ENCODE results near the gene TET2.

Gene TET2

DNA sequence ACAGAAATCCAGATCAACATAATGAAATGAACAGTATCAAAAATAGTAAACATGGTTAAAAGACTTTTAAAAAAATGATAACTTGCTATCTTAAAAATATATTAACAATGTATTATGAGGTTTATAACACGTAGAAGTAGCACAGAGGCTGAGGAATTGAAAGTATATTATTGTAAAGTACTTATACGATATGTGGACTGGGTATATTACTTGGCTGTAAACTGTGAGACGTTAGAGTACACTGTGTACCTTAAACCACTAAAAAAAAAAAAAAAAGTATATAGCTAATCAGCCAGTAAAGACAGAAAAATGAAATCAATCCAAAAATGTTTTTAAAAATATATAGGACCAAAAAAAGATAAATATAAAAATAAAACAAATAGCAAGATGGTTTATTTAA lies 120.6 kb downstream of the TET2 start:
- no peaks in the 10 kb centered on the region for H3K4me1 ChIP-seq (ENCODE audit: control insufficient read depth, insufficient read depth, low read length)
- H3K27me3 ChIP-seq (ENCODE audit: control insufficient read depth, insufficient read depth, low read length), result no peaks in the 10 kb centered on the region
- H3K4me3 ChIP-seq (ENCODE audit: low read length), result no peak overlapping the region
- peaks cover 8% of the 10 kb centered on the region for H3K36me3 ChIP-seq (ENCODE audit: control insufficient read depth, insufficient read depth, low read length)
- no peak overlapping the region for H3K9ac ChIP-seq (ENCODE audit: low read length)
- no peak overlapping the region for H3K27ac ChIP-seq (ENCODE audit: low read depth, low read length)

DNA sequence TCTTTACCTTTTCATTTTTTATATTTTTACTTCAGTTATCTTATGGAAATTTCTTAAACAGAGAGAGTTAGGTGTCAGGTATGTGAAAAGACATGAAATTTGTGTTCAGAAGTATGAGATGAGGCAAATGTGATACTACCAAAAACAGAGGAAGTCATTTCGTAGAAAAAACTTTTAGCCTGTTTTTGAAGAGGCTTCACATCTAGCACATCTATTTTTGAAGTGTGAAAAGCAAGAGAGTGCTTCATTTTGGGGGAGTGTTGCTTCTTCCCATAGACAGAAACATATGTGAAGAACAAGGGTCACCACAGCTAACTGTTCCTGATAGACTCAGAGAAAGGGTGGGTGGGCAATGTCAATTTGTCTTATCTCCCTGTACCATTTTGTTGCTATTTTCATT lies 125.3 kb downstream of the TET2 start:
- no peaks in the 10 kb centered on the region for H3K4me1 ChIP-seq (ENCODE audit: control insufficient read depth, insufficient read depth, low read length)

DNA sequence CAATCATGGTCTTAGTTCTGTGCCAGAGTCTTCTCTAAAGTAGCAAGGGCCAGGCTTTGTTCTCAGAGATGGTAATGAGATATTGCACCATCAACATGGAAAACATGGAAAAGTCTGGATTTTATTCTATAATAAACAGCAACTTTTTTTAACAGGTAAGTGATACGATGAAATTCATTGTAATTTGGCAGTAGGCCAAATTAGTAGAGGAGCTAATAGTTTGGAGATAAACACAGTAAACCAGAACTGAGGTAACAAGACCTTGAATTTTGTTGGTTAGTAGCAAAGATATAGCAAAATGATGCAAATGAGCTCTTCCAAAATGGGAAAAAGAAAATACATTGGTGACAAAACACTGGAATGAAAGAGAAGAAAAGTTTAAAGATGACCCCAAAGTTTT lies 126.6 kb downstream of the TET2 start:
- Histone ChIP-seq H3K36me3 (ENCODE audit: control insufficient read depth, insufficient read depth, low read length) (peaks cover 25% of the 10 kb centered on the region), H3K4me3 (ENCODE audit: low read length) (no peak overlapping the region), H3K27me3 (ENCODE audit: control insufficient read depth, insufficient read depth, low read length) (no peaks in the 10 kb centered on the region), H3K27ac (ENCODE audit: low read depth, low read length) (no peak overlapping the region), H3K9ac (ENCODE audit: low read length) (no peak overlapping the region), H3K4me1 (ENCODE audit: control insufficient read depth, insufficient read depth, low read length) (no peaks in the 10 kb centered on the region)

More for the DNA sequence above, 125.3 kb downstream of the TET2 start:
- peaks cover 25% of the 10 kb centered on the region for H3K36me3 ChIP-seq (ENCODE audit: control insufficient read depth, insufficient read depth, low read length)
- H3K27ac ChIP-seq (ENCODE audit: low read depth, low read length), result no peak overlapping the region
- H3K9ac ChIP-seq (ENCODE audit: low read length), result no peak overlapping the region
- H3K4me3 ChIP-seq (ENCODE audit: low read length), result no peak overlapping the region
- H3K27me3 ChIP-seq (ENCODE audit: control insufficient read depth, insufficient read depth, low read length), result no peaks in the 10 kb centered on the region

DNA sequence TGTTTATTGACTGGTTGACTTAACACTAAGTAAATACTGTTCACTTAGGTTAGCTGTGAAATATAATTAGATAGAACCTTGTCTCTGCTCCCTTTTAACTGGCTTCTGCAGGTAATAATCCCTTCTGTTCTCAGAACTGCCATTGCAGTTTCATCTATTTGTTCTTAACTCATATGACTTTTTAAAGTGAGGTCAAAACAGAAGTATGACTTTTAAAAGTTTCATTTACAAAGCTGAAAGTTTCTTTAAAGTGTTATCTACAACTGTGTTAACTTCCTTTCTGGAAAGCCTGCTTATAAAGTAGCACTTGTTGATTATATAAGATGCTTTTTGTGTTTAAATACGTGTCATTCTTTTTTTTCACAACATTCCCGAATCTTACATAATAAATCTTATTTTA lies 127.4 kb downstream of the TET2 start:
- no peak overlapping the region for H3K4me3 ChIP-seq (ENCODE audit: low read length)
- peaks cover 25% of the 10 kb centered on the region for H3K36me3 ChIP-seq (ENCODE audit: control insufficient read depth, insufficient read depth, low read length)
- H3K27ac ChIP-seq (ENCODE audit: low read depth, low read length), result no peak overlapping the region
- H3K4me1 ChIP-seq (ENCODE audit: control insufficient read depth, insufficient read depth, low read length), result no peaks in the 10 kb centered on the region
- H3K9ac ChIP-seq (ENCODE audit: low read length), result no peak overlapping the region
- H3K27me3 ChIP-seq (ENCODE audit: control insufficient read depth, insufficient read depth, low read length), result no peaks in the 10 kb centered on the region

DNA sequence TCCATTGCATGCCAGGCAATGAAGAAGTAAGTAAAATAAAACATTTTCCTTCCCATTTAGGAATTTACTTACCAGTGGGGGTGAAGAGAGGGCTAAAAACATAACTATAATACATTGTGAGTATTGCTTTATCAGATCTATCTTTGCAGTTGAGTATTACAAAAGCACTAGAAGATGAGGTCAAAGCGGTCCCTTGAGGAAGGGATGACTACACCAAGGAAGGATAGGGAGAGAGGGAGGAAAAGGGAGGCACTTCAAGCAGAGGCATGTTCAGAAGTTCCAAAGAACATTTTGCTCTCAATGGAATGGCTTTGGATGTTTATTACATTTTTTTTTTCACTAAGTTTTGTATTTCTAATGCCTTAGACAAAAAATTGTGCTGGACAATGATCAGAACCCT lies 127.8 kb downstream of the TET2 start:
- Histone ChIP-seq H3K27me3 (ENCODE audit: control insufficient read depth, insufficient read depth, low read length) (no peaks in the 10 kb centered on the region), H3K27ac (ENCODE audit: low read depth, low read length) (no peak overlapping the region), H3K36me3 (ENCODE audit: control insufficient read depth, insufficient read depth, low read length) (peaks cover 25% of the 10 kb centered on the region), H3K9ac (ENCODE audit: low read length) (no peak overlapping the region), H3K4me3 (ENCODE audit: low read length) (no peak overlapping the region), H3K4me1 (ENCODE audit: control insufficient read depth, insufficient read depth, low read length) (no peaks in the 10 kb centered on the region)

DNA sequence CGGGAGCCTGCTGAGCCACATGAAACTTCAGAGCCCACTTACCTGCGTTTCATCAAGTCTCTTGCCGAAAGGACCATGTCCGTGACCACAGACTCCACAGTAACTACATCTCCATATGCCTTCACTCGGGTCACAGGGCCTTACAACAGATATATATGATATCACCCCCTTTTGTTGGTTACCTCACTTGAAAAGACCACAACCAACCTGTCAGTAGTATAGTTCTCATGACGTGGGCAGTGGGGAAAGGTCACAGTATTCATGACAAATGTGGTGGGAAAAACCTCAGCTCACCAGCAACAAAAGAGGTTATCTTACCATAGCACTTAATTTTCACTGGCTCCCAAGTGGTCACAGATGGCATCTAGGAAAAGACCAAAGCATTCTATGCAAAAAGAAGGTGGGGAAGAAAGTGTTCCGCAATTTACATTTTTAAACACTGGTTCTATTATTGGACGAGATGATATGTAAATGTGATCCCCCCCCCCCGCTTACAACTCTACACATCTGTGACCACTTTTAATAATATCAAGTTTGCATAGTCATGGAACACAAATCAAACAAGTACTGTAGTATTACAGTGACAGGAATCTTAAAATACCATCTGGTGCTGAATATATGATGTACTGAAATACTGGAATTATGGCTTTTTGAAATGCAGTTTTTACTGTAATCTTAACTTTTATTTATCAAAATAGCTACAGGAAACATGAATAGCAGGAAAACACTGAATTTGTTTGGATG lies 129.9 kb downstream of the TET2 start:
- no peak overlapping the region for H3K4me3 ChIP-seq (ENCODE audit: low read length)
- H3K36me3 ChIP-seq (ENCODE audit: control insufficient read depth, insufficient read depth, low read length), result peaks cover 21% of the 10 kb centered on the region
- peaks cover 2% of the 10 kb centered on the region for H3K4me1 ChIP-seq (ENCODE audit: control insufficient read depth, insufficient read depth, low read length)

DNA sequence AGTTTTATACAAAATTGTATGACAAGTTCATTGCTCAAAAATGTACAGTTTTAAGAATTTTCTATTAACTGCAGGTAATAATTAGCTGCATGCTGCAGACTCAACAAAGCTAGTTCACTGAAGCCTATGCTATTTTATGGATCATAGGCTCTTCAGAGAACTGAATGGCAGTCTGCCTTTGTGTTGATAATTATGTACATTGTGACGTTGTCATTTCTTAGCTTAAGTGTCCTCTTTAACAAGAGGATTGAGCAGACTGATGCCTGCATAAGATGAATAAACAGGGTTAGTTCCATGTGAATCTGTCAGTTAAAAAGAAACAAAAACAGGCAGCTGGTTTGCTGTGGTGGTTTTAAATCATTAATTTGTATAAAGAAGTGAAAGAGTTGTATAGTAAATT lies 131.0 kb downstream of the TET2 start:
- Histone ChIP-seq H3K9ac (ENCODE audit: low read length) (no peak overlapping the region), H3K36me3 (ENCODE audit: control insufficient read depth, insufficient read depth, low read length) (peaks cover 14% of the 10 kb centered on the region), H3K27ac (ENCODE audit: low read depth, low read length) (no peak overlapping the region), H3K4me1 (ENCODE audit: control insufficient read depth, insufficient read depth, low read length) (peaks cover 2% of the 10 kb centered on the region), H3K4me3 (ENCODE audit: low read length) (no peak overlapping the region), H3K27me3 (ENCODE audit: control insufficient read depth, insufficient read depth, low read length) (no peaks in the 10 kb centered on the region)

More for the DNA sequence above, 129.9 kb downstream of the TET2 start:
- Histone ChIP-seq H3K27ac (ENCODE audit: low read depth, low read length) (no peak overlapping the region), H3K9ac (ENCODE audit: low read length) (no peak overlapping the region), H3K27me3 (ENCODE audit: control insufficient read depth, insufficient read depth, low read length) (no peaks in the 10 kb centered on the region)

DNA sequence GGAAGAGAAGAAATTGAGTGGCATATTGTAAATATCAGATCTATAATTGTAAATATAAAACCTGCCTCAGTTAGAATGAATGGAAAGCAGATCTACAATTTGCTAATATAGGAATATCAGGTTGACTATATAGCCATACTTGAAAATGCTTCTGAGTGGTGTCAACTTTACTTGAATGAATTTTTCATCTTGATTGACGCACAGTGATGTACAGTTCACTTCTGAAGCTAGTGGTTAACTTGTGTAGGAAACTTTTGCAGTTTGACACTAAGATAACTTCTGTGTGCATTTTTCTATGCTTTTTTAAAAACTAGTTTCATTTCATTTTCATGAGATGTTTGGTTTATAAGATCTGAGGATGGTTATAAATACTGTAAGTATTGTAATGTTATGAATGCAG lies 132.6 kb downstream of the TET2 start:
- Histone ChIP-seq H3K27me3 (ENCODE audit: control insufficient read depth, insufficient read depth, low read length) (no peaks in the 10 kb centered on the region), H3K36me3 (ENCODE audit: control insufficient read depth, insufficient read depth, low read length) (peaks cover 12% of the 10 kb centered on the region), H3K4me1 (ENCODE audit: control insufficient read depth, insufficient read depth, low read length) (peaks cover 2% of the 10 kb centered on the region), H3K27ac (ENCODE audit: low read depth, low read length) (no peak overlapping the region), H3K4me3 (ENCODE audit: low read length) (no peak overlapping the region), H3K9ac (ENCODE audit: low read length) (no peak overlapping the region)

DNA sequence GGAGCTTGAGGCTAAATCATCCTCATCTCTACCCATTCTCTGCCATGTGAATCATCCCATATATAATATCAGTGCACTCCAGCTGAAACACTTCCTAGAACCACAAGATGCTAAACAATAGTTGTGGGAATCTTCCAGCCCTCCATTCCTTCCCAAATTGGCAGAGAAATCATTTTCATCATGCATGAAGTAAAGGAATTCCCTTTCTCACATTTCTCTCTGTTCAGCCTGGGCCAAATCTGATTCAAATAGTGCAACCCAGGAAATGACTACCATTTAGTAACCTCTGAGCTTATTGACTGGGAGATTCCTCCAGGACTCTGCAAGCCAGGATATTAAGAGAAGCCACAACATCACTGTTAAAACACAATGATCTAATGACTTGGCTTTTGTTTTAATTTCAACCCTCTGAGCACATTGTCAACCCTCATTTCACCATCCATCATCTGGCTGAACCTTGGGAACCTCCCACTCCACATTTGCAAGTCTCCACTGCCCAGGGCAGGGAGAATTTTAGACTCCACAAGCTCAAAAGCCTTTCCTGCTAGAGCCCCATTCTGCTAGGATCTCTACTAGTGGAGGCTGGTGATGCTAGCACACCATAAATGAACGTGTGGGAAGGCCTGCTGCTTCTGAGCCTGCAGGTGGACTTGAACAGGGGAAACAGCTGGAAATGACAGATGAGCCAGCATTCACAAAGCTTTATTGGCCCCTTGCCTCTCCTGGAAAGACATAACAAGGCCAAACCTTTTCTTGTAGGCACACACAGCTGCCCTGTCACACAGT lies 133.9 kb downstream of the TET2 start:
- Histone ChIP-seq H3K27me3 (ENCODE audit: control insufficient read depth, insufficient read depth, low read length) (no peaks in the 10 kb centered on the region), H3K27ac (ENCODE audit: low read depth, low read length) (no peak overlapping the region), H3K4me3 (ENCODE audit: low read length) (no peak overlapping the region), H3K4me1 (ENCODE audit: control insufficient read depth, insufficient read depth, low read length) (peaks cover 2% of the 10 kb centered on the region), H3K36me3 (ENCODE audit: control insufficient read depth, insufficient read depth, low read length) (peaks cover 8% of the 10 kb centered on the region), H3K9ac (ENCODE audit: low read length) (no peak overlapping the region)

DNA sequence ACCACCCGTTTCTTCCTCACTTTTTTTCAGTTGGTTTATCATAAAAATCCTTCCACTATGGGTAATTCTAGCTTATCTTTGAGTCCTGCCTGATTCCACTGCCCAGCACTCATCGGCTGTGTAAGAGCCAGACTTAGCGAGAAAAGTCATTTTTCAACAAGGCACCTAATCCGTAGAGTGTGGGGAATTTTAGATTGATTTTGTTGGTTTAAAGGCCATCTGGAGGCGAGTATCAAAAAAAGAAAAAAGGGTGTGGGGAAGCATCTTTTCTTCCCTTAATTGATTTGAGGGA lies 134.4 kb downstream of the TET2 start:
- Histone ChIP-seq H3K4me1 (ENCODE audit: control insufficient read depth, insufficient read depth, low read length) (peaks cover 2% of the 10 kb centered on the region), H3K27ac (ENCODE audit: low read depth, low read length) (no peak overlapping the region), H3K4me3 (ENCODE audit: low read length) (no peak overlapping the region), H3K36me3 (ENCODE audit: control insufficient read depth, insufficient read depth, low read length) (peaks cover 3% of the 10 kb centered on the region), H3K9ac (ENCODE audit: low read length) (no peak overlapping the region), H3K27me3 (ENCODE audit: control insufficient read depth, insufficient read depth, low read length) (no peaks in the 10 kb centered on the region)

DNA sequence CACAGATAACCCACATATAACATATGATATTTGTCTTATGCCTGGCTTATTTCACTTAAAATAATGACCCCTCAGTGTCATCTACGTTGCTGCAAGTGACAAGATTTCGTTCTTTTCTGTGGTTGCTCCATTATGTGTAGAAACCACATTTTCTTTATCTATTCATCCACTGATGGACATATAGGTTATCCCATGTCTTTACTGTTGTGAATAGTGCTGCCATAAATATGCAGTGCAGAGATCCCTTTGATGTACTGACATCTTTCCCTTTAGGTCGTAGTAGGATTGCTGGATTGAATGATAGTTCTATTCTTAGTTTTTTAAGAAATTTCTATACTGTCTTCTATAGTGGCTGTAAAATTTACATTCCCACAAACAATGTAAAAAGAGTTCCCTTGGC lies 135.8 kb downstream of the TET2 start:
- Histone ChIP-seq H3K27ac (ENCODE audit: low read depth, low read length) (no peak overlapping the region), H3K36me3 (ENCODE audit: control insufficient read depth, insufficient read depth, low read length) (no peaks in the 10 kb centered on the region), H3K27me3 (ENCODE audit: control insufficient read depth, insufficient read depth, low read length) (no peaks in the 10 kb centered on the region), H3K9ac (ENCODE audit: low read length) (no peak overlapping the region), H3K4me3 (ENCODE audit: low read length) (no peak overlapping the region), H3K4me1 (ENCODE audit: control insufficient read depth, insufficient read depth, low read length) (peaks cover 2% of the 10 kb centered on the region)

DNA sequence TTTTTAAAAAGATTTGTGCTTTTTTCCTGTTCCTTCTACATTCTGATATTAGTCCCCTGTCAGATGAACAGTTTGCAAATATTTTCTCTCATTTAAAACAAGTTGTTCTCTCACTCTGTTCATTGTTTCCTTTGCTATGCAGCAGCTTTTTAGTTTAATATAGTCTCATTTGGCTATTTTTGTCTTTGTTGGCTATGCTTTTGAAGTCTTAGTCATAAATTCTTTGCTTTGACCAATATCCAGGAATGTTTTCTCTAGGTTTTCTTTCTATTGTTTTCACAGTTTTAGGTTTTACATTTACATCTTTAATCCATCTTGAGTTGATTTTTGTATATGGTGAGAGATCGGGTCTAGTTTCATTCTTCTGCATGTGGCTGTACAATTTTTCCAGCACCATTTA lies 136.8 kb downstream of the TET2 start:
- H3K4me1 ChIP-seq (ENCODE audit: control insufficient read depth, insufficient read depth, low read length), result peaks cover 2% of the 10 kb centered on the region
- no peak overlapping the region for H3K27ac ChIP-seq (ENCODE audit: low read depth, low read length)
- no peaks in the 10 kb centered on the region for H3K36me3 ChIP-seq (ENCODE audit: control insufficient read depth, insufficient read depth, low read length)
- no peaks in the 10 kb centered on the region for H3K27me3 ChIP-seq (ENCODE audit: control insufficient read depth, insufficient read depth, low read length)
- no peak overlapping the region for H3K9ac ChIP-seq (ENCODE audit: low read length)
- H3K4me3 ChIP-seq (ENCODE audit: low read length), result no peak overlapping the region

DNA sequence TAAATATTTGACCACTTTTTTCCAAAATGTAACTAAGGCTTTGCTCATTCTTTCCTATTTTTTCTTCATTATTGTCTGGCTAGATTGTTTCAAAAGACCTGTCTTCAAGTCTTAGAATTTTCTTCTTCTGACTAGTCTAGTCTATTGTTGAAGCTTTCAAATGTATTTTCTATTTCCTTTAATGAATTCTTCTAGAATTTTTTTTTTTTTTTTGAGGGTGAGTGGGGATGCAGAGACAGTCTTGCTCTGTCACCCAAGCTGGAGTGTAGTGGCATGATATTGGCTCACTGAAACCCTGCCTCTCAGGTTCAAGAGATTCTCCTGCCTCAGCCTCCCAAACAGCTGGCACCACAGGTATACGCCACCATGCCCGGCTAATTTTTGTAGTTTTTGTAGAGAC lies 141.4 kb downstream of the TET2 start:
- Histone ChIP-seq H3K9ac (ENCODE audit: low read length) (no peak overlapping the region), H3K4me1 (ENCODE audit: control insufficient read depth, insufficient read depth, low read length) (no peaks in the 10 kb centered on the region), H3K4me3 (ENCODE audit: low read length) (no peak overlapping the region), H3K27me3 (ENCODE audit: control insufficient read depth, insufficient read depth, low read length) (no peaks in the 10 kb centered on the region), H3K27ac (ENCODE audit: low read depth, low read length) (no peak overlapping the region), H3K36me3 (ENCODE audit: control insufficient read depth, insufficient read depth, low read length) (no peaks in the 10 kb centered on the region)
